Spleen (tissue), 11 donors: ENCODE data around the gene RAB30. TPM values are rescaled to one million over a fixed set of nuclear protein-coding genes. Genes with fewer than 3 reads are reported as not detected.
A peak's percentile ranks its signal among the peaks of the same experiment; 100 is the strongest.

Experiments used
- DNase-seq: peaks from one replicate; pipeline ENCODE4 v3.0.0-alpha.2; 2020
- H3K27ac ChIP-seq, 8 donors: fragments of 200-600 bp; sonication (generic) in 7 of 8; 1 replicate in 4 of 8; 2 replicates in 4 of 8; pipeline versions ENCODE4 v1.5.0 to v1.8.0; 2016 to 2021; ENCODE audit warnings: inconsistent platforms in 4 of 8, mild to moderate bottlenecking in 4 of 8, moderate library complexity in 1 of 8
- H3K27me3 ChIP-seq, 7 donors: fragments of 200-600 bp; sonication (generic) in 6 of 7; replicated peaks in 1 of 7; 1 replicate in 4 of 7; 2 replicates in 3 of 7; pipeline versions ENCODE4 v1.5.0 to v1.8.0; 2016 to 2021; ENCODE audit warnings: inconsistent platforms in 3 of 7, mild to moderate bottlenecking in 1 of 7
- H3K36me3 ChIP-seq, 6 donors: fragments of 200-600 bp; sonication (generic) in 5 of 6; 1 replicate in 4 of 6; 2 replicates in 2 of 6; pipeline versions ENCODE4 v1.5.0 to v1.8.0; 2016 to 2021; ENCODE audit warnings: inconsistent platforms in 2 of 6
- H3K4me1 ChIP-seq, 6 donors: fragments of 200-600 bp; sonication (generic) in 5 of 6; 1 replicate in 3 of 6; 2 replicates in 3 of 6; pipeline versions ENCODE4 v1.5.0 to v1.8.0; 2016 to 2021; ENCODE audit warnings: inconsistent platforms in 3 of 6
- H3K4me3 ChIP-seq, 8 donors: fragments of 200-600 bp; sonication (generic) in 7 of 8; 1 replicate in 4 of 8; 2 replicates in 4 of 8; pipeline versions ENCODE4 v1.5.0 to v1.8.0; 2016 to 2021; ENCODE audit warnings: inconsistent platforms in 4 of 8, mild to moderate bottlenecking in 4 of 8, moderate library complexity in 2 of 8
- H3K9me3 ChIP-seq, 8 donors: fragments of 200-600 bp; sonication (generic) in 7 of 8; 1 replicate in 4 of 8; 2 replicates in 4 of 8; pipeline versions ENCODE4 v1.5.0 to v1.8.0; 2016 to 2021; ENCODE audit warnings: inconsistent platforms in 4 of 8
- CTCF ChIP-seq, 11 experiments: fragments of 200-600 bp in 7 of 11; fragments of 450-650 bp in 4 of 11; sonication (generic) in 4 of 11; IDR thresholded peaks in 8 of 11; conservative IDR thresholded peaks in 3 of 11; 1 replicate in 7 of 11; 2 replicates in 4 of 11; pipeline versions ENCODE4 v1.4.0 to v1.8.0; 2016 to 2021; ENCODE audit warnings: antibody characterized with exemption in 11 of 11, inconsistent platforms in 4 of 11, mild to moderate bottlenecking in 1 of 11
- POLR2A ChIP-seq, 3 donors: fragments of 450-650 bp; IDR thresholded peaks; one replicate each; pipeline ENCODE4 v1.5.1; 2017; ENCODE audit warnings: antibody characterized with exemption in 3 of 3, mild to moderate bottlenecking in 1 of 3
- POLR2AphosphoS5 ChIP-seq, 3 donors: sonication (generic); formaldehyde crosslinking; IDR thresholded peaks; one replicate each; pipeline ENCODE4 v1.5.1; 2017; ENCODE audit warnings: antibody characterized with exemption in 3 of 3
- whole genome bisulfite sequencing, 5 donors: extraction: QIAGEN DNeasy Blood & Tissue Kit in 3 of 5; methylation state at CpG; one replicate each; pipeline versions ENCODE4 v1.1.5 to v1.1.7; 2013 to 2018; 5-methylcytosine and 5-hydroxymethylcytosine counted together
- intact Hi-C: fragments of 100-400 bp; cut with DNase I; formaldehyde crosslinking; loops from one replicate; pipeline ENCODE4 v1.15.0; 2023; ENCODE audit warnings: low total_unique reads
- polyA plus RNA-seq, 3 donors: library from polyadenylated mRNA; stranded (reverse); fragments of 200-250 nt; gene quantifications; one replicate each; pipeline ENCODE4 v1.2.1, GENCODE V29; 2013
- total RNA-seq, 7 donors: library from RNA; depleted of rRNA in 3 of 7; stranded (reverse); fragments of >200 nt in 3 of 7; fragmentation: NEBNext Ultra II Directional in 4 of 7; extraction: Animal tissue kit (Norgen Biotek cat#: 25700) in 4 of 7; gene quantifications; one replicate each; pipeline versions ENCODE4 v1.1.0 to v1.2.1, GENCODE V29; 2016 to 2021
- donor health status: healthy with polysubstance abuse.
- donor health status: DM: no; HTN: no; CAD: no; lungs with moderate emphysema.
- donor health status: DM: no; HTN: no; CAD: no.
- donor health status: Bipolar disorder and iron deficiency.
- donor health status: healthy.
- donor health status: DM: no; HTN: no; CAD: no.
- donor health status: DM: yes; HTN: yes; CAD: no.

The RAB30 gene
- total and polyA plus RNA-seq, 10 donors = 3.8 to 42.8 (median 29.8) TPM

GRCh38 chr11:83063073-83063754 is 8.5 kb downstream of the RAB30 start:
- peak in 2 of 3 donors; percentile 37 to 48 for TF ChIP-seq POLR2A (IDR thresholded peaks at IDR 0.05)
- peak in 2 of 3 donors; percentile 33 to 37 for TF ChIP-seq POLR2AphosphoS5 (IDR thresholded peaks at IDR 0.05)
- no peak for TF ChIP-seq CTCF (IDR thresholded peaks at IDR 0.05 in 8 of 11, conservative IDR thresholded peaks at IDR 0.05 in 3 of 11)
- Histone ChIP-seq H3K4me1 (peaks cover 10 to 89% (median 46%) of the 10 kb centered on the region in 6 donors), H3K36me3 (peaks cover 0 to 5% (median 0%) of the 10 kb centered on the region in 6 donors), H3K27me3 (peaks cover 0 to 15% (median 0%) of the 10 kb centered on the region in 7 donors), H3K27ac (peak overlapping the region; percentile 73 to 91 (median 86)), H3K9me3 (no peaks in the 10 kb centered on the region), H3K4me3 (peak overlapping the region in 3 of 8 donors; percentile 8 to 55 (median 18))
- intact Hi-C loops = no loop called here
- WGBS, 5 donors = 27 to 52% (median 35%) methylated on average over 7 of the region's 7 CpGs
- DNase-seq = no peak

GRCh38 chr11:83061883-83062282 is 9.8 kb downstream of the RAB30 start:
- H3K4me1 ChIP-seq = peaks cover 6 to 88% (median 36%) of the 10 kb centered on the region in 6 donors
- H3K27ac ChIP-seq = peak overlapping the region; percentile 73 to 91 (median 86)
- H3K27me3 ChIP-seq = peaks cover 0 to 10% (median 0%) of the 10 kb centered on the region in 7 donors
- no peak for DNase-seq
- H3K36me3 ChIP-seq = peaks cover 0 to 5% (median 0%) of the 10 kb centered on the region in 6 donors
- intact Hi-C loops = no loop called here
- peak overlapping the region in 1 of 8 donors; percentile 55 for H3K4me3 ChIP-seq
- 55 to 65% (median 59%) methylated on average over 4 of the region's 4 CpGs for WGBS, 5 donors
- TF ChIP-seq POLR2AphosphoS5 (IDR thresholded peaks at IDR 0.05) (no peak), CTCF (IDR thresholded peaks at IDR 0.05 in 8 of 11, conservative IDR thresholded peaks at IDR 0.05 in 3 of 11) (no peak), POLR2A (IDR thresholded peaks at IDR 0.05) (no peak)
- no peaks in the 10 kb centered on the region for H3K9me3 ChIP-seq

- Histone ChIP-seq H3K9me3 (no peaks in the 10 kb centered on the region), H3K4me1 (peaks cover 4 to 88% (median 28%) of the 10 kb centered on the region in 6 donors), H3K27ac (peak overlapping the region in 7 of 8 donors; percentile 82 to 91 (median 86)), H3K36me3 (peaks cover 0 to 5% (median 0%) of the 10 kb centered on the region in 6 donors), H3K27me3 (peaks cover 0 to under 1% (median 0%) of the 10 kb centered on the region in 7 donors), H3K4me3 (no peak overlapping the region)
- WGBS, 5 donors = 87 to 95% (median 92%) methylated on average over 3 of the region's 3 CpGs
- no peak for DNase-seq
- TF ChIP-seq POLR2AphosphoS5 (IDR thresholded peaks at IDR 0.05) (no peak), CTCF (IDR thresholded peaks at IDR 0.05 in 8 of 11, conservative IDR thresholded peaks at IDR 0.05 in 3 of 11) (no peak), POLR2A (IDR thresholded peaks at IDR 0.05) (no peak)
- intact Hi-C loops = no loop called here
Observed at GRCh38 chr11:83060965-83061364, 10.7 kb downstream of the RAB30 start.

- 91 to 98% (median 93%) methylated on average over 3 of the region's 3 CpGs for WGBS, 5 donors
- intact Hi-C loops = no loop called here
- H3K36me3 ChIP-seq = peaks cover 0 to 5% (median 0%) of the 10 kb centered on the region in 6 donors
- H3K27ac ChIP-seq = no peak overlapping the region
- TF ChIP-seq CTCF (IDR thresholded peaks at IDR 0.05 in 8 of 11, conservative IDR thresholded peaks at IDR 0.05 in 3 of 11) (no peak), POLR2A (IDR thresholded peaks at IDR 0.05) (no peak), POLR2AphosphoS5 (IDR thresholded peaks at IDR 0.05) (no peak)
- no peak overlapping the region for H3K4me3 ChIP-seq
- DNase-seq = no peak
- no peaks in the 10 kb centered on the region for H3K9me3 ChIP-seq
- no peaks in the 10 kb centered on the region for H3K27me3 ChIP-seq
- peaks cover 12 to 88% (median 35%) of the 10 kb centered on the region in 6 donors for H3K4me1 ChIP-seq
Observed at GRCh38 chr11:83057721-83058120, 14.0 kb downstream of the RAB30 start.
